HepG2 (cell line): Measurements from ENCODE around the gene CCDC180. TPM values are rescaled to one million over a fixed set of nuclear protein-coding genes. Genes with fewer than 3 reads are reported as not detected.

Experiments used
- ATAC-seq: fragments of 200-7000 bp; cut with Tn5 transposase; 3 replicates; pipeline ENCODE4 v1.9.1; 2020; ENCODE audit warnings: mild to moderate bottlenecking, moderate library complexity
- BruUV-seq: library from RNA; stranded (reverse); fragments of 400-500 nt; replicated peaks from 2 replicates; lab custom pipeline; 2021; lab: Mats Ljungman, UMichigan
- CTCF ChIA-PET: fragments of 300-600 bp; formaldehyde crosslinking; extraction: SDS; loops from one replicate; lab custom pipeline; 2021; ENCODE audit warnings: low total read pairs, inconsistent platforms, low intra/inter-chr PET ratio; lab: Yijun Ruan, JAX
- POLR2A ChIA-PET: fragments of 350-600 bp; sonication (Branson Sonifier 250); formaldehyde crosslinking; loops from one replicate; lab custom pipeline; 2020; ENCODE audit warnings: antibody characterized with exemption, inconsistent platforms; lab: Yijun Ruan, JAX
- DNase-seq: peaks from one replicate; pipeline ENCODE4 v3.0.0-alpha.2; 2015; ENCODE audit warnings: low spot score
- FAIRE-seq: peaks from 3 replicates; lab custom pipeline; 2011; peaks lifted over from hg19 to GRCh38; lab: Jason Lieb, UNC
- H2AFZ ChIP-seq: one replicate; pipeline ENCODE4 v1.6.1; 2011; ENCODE audit warnings: low read length, inconsistent platforms
- H3K27ac ChIP-seq: fragments of 300-600 bp; 3 replicates; pipeline ENCODE4 v1.8.0; 2011; ENCODE audit warnings: mixed run types, mild to moderate bottlenecking, mixed read lengths, low read length, inconsistent platforms; ENCODE audit not compliant: insufficient read depth; ENCODE audit errors: extremely low read length
- H3K27me3 ChIP-seq, 2 experiments: fragments of 200-600 bp in 1 of 2; 2 replicates in 1 of 2; 3 replicates in 1 of 2; pipeline versions ENCODE4 v1.6.0 to v1.8.0; 2011; ENCODE audit warnings: low read length in 2 of 2, mild to moderate bottlenecking in 2 of 2, moderate library complexity in 2 of 2, inconsistent platforms in 1 of 2; ENCODE audit not compliant: insufficient read depth in 2 of 2, control insufficient read depth in 1 of 2
- H3K36me3 ChIP-seq, 2 experiments: fragments of 200-600 bp in 1 of 2; replicated peaks in 1 of 2; 2 replicates in 1 of 2; 3 replicates in 1 of 2; pipeline versions ENCODE4 v1.5.1 to v1.8.0; 2011; ENCODE audit warnings: low read length in 2 of 2, inconsistent platforms in 1 of 2; ENCODE audit not compliant: insufficient read depth in 2 of 2, control insufficient read depth in 1 of 2
- H3K4me1 ChIP-seq: 2 replicates; pipeline ENCODE4 v1.5.1; 2012; ENCODE audit warnings: low read length, inconsistent platforms; ENCODE audit not compliant: insufficient read depth
- H3K4me2 ChIP-seq: 2 replicates; pipeline ENCODE4 v1.6.0; 2011; ENCODE audit warnings: low read depth, low read length, inconsistent platforms
- H3K4me3 ChIP-seq, 3 experiments: fragments of 200-600 bp in 1 of 3; sonication (generic), shearing (Covaris generic) in 1 of 3; replicated peaks in 1 of 3; 2 replicates each; pipeline ENCODE4 v1.5.1; 2011 to 2016; ENCODE audit warnings: low read length in 3 of 3, inconsistent platforms in 2 of 3, low read depth in 2 of 3, mild to moderate bottlenecking in 2 of 3, control low read depth in 1 of 3, mixed read lengths in 1 of 3; ENCODE audit not compliant: insufficient read depth in 1 of 3
- H3K79me2 ChIP-seq: one replicate; pipeline ENCODE4 v1.6.1; 2011; ENCODE audit warnings: low read length, inconsistent platforms; ENCODE audit not compliant: insufficient read depth
- H3K9ac ChIP-seq: 2 replicates; pipeline ENCODE4 v1.6.0; 2011; ENCODE audit warnings: mild to moderate bottlenecking, low read depth, low read length, inconsistent platforms; ENCODE audit not compliant: insufficient read depth
- H3K9me3 ChIP-seq: 2 replicates; pipeline ENCODE4 v1.5.1; 2012; ENCODE audit warnings: mild to moderate bottlenecking, low read length
- H4K20me1 ChIP-seq: 2 replicates; pipeline ENCODE4 v1.6.0; 2011; ENCODE audit warnings: inconsistent platforms, mild to moderate bottlenecking, low read length, moderate library complexity; ENCODE audit not compliant: insufficient read depth
- KLF16 ChIP-seq, 2 experiments: sonication (generic) in 1 of 2; formaldehyde crosslinking in 1 of 2; IDR thresholded peaks; 2 replicates each; pipeline versions ENCODE4 v1.6.1 to v1.8.0; 2016 to 2023; ENCODE audit warnings: missing genetic modification reagents in 2 of 2, missing compliant biosample characterization in 1 of 2
- NR2F1 ChIP-seq, 2 experiments: fragments of 450-650 bp in 1 of 2; formaldehyde crosslinking in 1 of 2; IDR thresholded peaks; 2 replicates each; pipeline versions ENCODE4 v1.5.0 to v1.6.1; 2016 to 2020; ENCODE audit warnings: mild to moderate bottlenecking in 1 of 2, missing compliant biosample characterization in 1 of 2, missing genetic modification reagents in 1 of 2, moderate library complexity in 1 of 2
- RORA ChIP-seq: sonication (generic); formaldehyde crosslinking; IDR thresholded peaks from 2 replicates; pipeline ENCODE4 v1.5.0; 2020; ENCODE audit warnings: mild to moderate bottlenecking, missing genetic modification reagents, moderate library complexity
- SOX13 ChIP-seq, 3 experiments: fragments of 450-650 bp in 1 of 3; sonication (generic) in 1 of 3; formaldehyde crosslinking in 1 of 3; IDR thresholded peaks in 2 of 3; conservative IDR thresholded peaks in 1 of 3; 2 replicates each; pipeline versions ENCODE4 v1.5.0 to v1.6.1; 2016 to 2020; ENCODE audit warnings: antibody characterized with exemption in 1 of 3, mild to moderate bottlenecking in 1 of 3, missing compliant biosample characterization in 1 of 3, missing genetic modification reagents in 1 of 3, moderate library complexity in 1 of 3
- SRSF9 ChIP-seq: fragments of 200-400 bp; formaldehyde crosslinking; IDR thresholded peaks from 2 replicates; pipeline ENCODE4 v1.6.1; 2018; ENCODE audit warnings: borderline replicate concordance, mild to moderate bottlenecking, low read depth, low read length; ENCODE audit not compliant: insufficient read depth, poor library complexity, severe bottlenecking
- TOE1 ChIP-seq: sonication (generic); formaldehyde crosslinking; IDR thresholded peaks from 2 replicates; pipeline ENCODE4 v1.4.0; 2020; ENCODE audit warnings: mild to moderate bottlenecking, missing genetic modification reagents
- ZBTB3 ChIP-seq: sonication (generic); formaldehyde crosslinking; IDR thresholded peaks from 2 replicates; pipeline ENCODE4 v1.4.0; 2020; ENCODE audit warnings: low read depth, mild to moderate bottlenecking, moderate library complexity, missing genetic modification reagents, borderline replicate concordance
- ZFP37 ChIP-seq: sonication (generic); formaldehyde crosslinking; IDR thresholded peaks from 2 replicates; pipeline ENCODE4 v1.4.0; 2020; ENCODE audit warnings: missing genetic modification reagents, borderline replicate concordance
- ZNF124 ChIP-seq: sonication (generic); formaldehyde crosslinking; IDR thresholded peaks from 2 replicates; pipeline ENCODE4 v1.4.0; 2020; ENCODE audit warnings: missing genetic modification reagents
- ZNF317 ChIP-seq: sonication (generic); formaldehyde crosslinking; IDR thresholded peaks from 2 replicates; pipeline ENCODE4 v1.5.0; 2020; ENCODE audit warnings: mild to moderate bottlenecking, missing genetic modification reagents
- ZNF549 ChIP-seq: sonication (generic); formaldehyde crosslinking; IDR thresholded peaks from 2 replicates; pipeline ENCODE4 v1.5.0; 2020; ENCODE audit warnings: missing genetic modification reagents
- ZNF850 ChIP-seq: sonication (generic); formaldehyde crosslinking; conservative IDR thresholded peaks from 2 replicates; pipeline ENCODE4 v1.9.0; 2021; ENCODE audit warnings: mild to moderate bottlenecking, missing genetic modification reagents
- WGBS: methylation state at CpG from one replicate; pipeline ENCODE4 v1.1.6; 2017; ENCODE audit warnings: low lambda C conversion rate; 5-methylcytosine and 5-hydroxymethylcytosine counted together
- in situ Hi-C: cut with HindIII; loops from 2 replicates; pipeline ENCODE4 v1.10.0; 2017; ENCODE audit warnings: low pct_unique_long_range_greater_than_20kb; ENCODE audit not compliant: extremely low pct_ligation_motif_present
- intact Hi-C: fragments of 100-400 bp; cut with micrococcal nuclease; formaldehyde crosslinking; loops from one replicate; pipeline ENCODE4 v1.10.0; 2022; ENCODE audit not compliant: unreplicated experiment
- polyA plus RNA-seq, 8 experiments: library from polyadenylated mRNA; depleted of rRNA in 3 of 8; stranded (reverse) in 7 of 8; unstranded in 1 of 8; fragments of >200 nt; fragmentation: Illumina TruSeq in 4 of 8; extraction: Trizol in 4 of 8; gene quantifications; 2 replicates each; pipeline versions ENCODE4 v1.2.1 to v1.2.3, GENCODE V29; 2011 to 2016; ENCODE audit warnings: low read depth in 4 of 8, missing spikeins in 1 of 8, mixed read lengths in 1 of 8; ENCODE audit not compliant: insufficient read depth in 1 of 8
- total RNA-seq, 5 experiments: library from RNA; depleted of rRNA; stranded (reverse); fragments of >200 nt; fragmentation: Illumina TruSeq; extraction: Trizol; gene quantifications; 2 replicates each; pipeline ENCODE4 v1.2.3, GENCODE V29; 2016; ENCODE audit warnings: low read depth in 1 of 5
- TF ChIP-seq, protein P1 (sequence below): sonication (generic); formaldehyde crosslinking; IDR thresholded peaks from 2 replicates; pipeline ENCODE4 v1.4.0; 2020; ENCODE audit warnings: mild to moderate bottlenecking, missing genetic modification reagents
- TF ChIP-seq, protein P2 (sequence below): IDR thresholded peaks from 2 replicates; pipeline ENCODE4 v1.6.1; 2016; ENCODE audit warnings: mild to moderate bottlenecking, missing biosample characterization, missing genetic modification reagents
- TF ChIP-seq, protein P3 (sequence below): sonication (generic); formaldehyde crosslinking; IDR thresholded peaks from 2 replicates; pipeline ENCODE4 v1.4.0; 2020; ENCODE audit warnings: missing genetic modification reagents; ENCODE audit errors: not compliant biosample characterization
- TF ChIP-seq, protein P4 (sequence below): sonication (generic); formaldehyde crosslinking; IDR thresholded peaks from 2 replicates; pipeline ENCODE4 v1.4.0; 2020; ENCODE audit warnings: mild to moderate bottlenecking, missing genetic modification reagents

Gene CCDC180
- total and polyA plus RNA-seq, 2 of the 13 experiments (the other 11 are each of a cell fraction or from before 2014, with no cell fraction given): 2.2 to 2.5 TPM

GRCh38 chr9:97318433-97318832 lies 11.0 kb downstream of the CCDC180 start (continued):
- TF ChIP-seq SRSF9: no peak
- TF ChIP-seq, protein P1, sequence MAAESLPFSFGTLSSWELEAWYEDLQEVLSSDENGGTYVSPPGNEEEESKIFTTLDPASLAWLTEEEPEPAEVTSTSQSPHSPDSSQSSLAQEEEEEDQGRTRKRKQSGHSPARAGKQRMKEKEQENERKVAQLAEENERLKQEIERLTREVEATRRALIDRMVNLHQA (CRISPR knock-in tag): no peak
- no peak for TF ChIP-seq ZFP37 (CRISPR knock-in tag)
- TF ChIP-seq ZNF317 (CRISPR knock-in tag): no peak
- TF ChIP-seq SOX13 (IDR thresholded peaks at IDR 0.05): no peak
- no peak for TF ChIP-seq SOX13 (CRISPR knock-in tag; conservative IDR thresholded peaks at IDR 0.05 in 1 of 2, IDR thresholded peaks at IDR 0.05 in 1 of 2)
- no peak for TF ChIP-seq ZNF124 (CRISPR knock-in tag)

- in situ Hi-C loops: no loop called here
- Histone ChIP-seq H3K4me3 (no peak overlapping the region), H2AFZ (no peak overlapping the region), H3K27ac (no peak overlapping the region), H3K4me1 (no peaks in the 10 kb centered on the region), H3K9me3 (no peaks in the 10 kb centered on the region), H4K20me1 (no peaks in the 10 kb centered on the region), H3K27me3 (no peaks in the 10 kb centered on the region; a peak in 1 of 5 replicates), H3K36me3 (no peaks in the 10 kb centered on the region; a peak in 2 of 5 replicates), H3K4me2 (no peak overlapping the region), H3K79me2 (no peaks in the 10 kb centered on the region), H3K9ac (no peak overlapping the region)
- no peak for ATAC-seq
- no TSS peak for BruUV-seq
- WGBS: 75% methylated on average over 2 of the region's 2 CpGs
- no peak for DNase-seq
- ChIA-PET CTCF (no interaction called here), POLR2A (no interaction called here)
- no peak for FAIRE-seq
- intact Hi-C loops: no loop called here
- TF ChIP-seq ZNF549 (no peak), ZNF850 (no peak), NR2F1 (CRISPR knock-in tag; IDR thresholded peaks at IDR 0.05) (no peak), TOE1 (no peak), KLF16 (CRISPR knock-in tag; IDR thresholded peaks at IDR 0.05) (no peak), ZBTB3 (CRISPR knock-in tag) (no peak), RORA (CRISPR knock-in tag) (no peak)
- TF ChIP-seq, protein P2, sequence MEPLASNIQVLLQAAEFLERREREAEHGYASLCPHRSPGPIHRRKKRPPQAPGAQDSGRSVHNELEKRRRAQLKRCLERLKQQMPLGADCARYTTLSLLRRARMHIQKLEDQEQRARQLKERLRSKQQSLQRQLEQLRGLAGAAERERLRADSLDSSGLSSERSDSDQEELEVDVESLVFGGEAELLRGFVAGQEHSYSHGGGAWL: no peak
- TF ChIP-seq, protein P3, sequence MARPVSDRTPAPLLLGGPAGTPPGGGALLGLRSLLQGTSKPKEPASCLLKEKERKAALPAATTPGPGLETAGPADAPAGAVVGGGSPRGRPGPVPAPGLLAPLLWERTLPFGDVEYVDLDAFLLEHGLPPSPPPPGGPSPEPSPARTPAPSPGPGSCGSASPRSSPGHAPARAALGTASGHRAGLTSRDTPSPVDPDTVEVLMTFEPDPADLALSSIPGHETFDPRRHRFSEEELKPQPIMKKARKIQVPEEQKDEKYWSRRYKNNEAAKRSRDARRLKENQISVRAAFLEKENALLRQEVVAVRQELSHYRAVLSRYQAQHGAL (CRISPR knock-in tag): no peak
- TF ChIP-seq, protein P4, sequence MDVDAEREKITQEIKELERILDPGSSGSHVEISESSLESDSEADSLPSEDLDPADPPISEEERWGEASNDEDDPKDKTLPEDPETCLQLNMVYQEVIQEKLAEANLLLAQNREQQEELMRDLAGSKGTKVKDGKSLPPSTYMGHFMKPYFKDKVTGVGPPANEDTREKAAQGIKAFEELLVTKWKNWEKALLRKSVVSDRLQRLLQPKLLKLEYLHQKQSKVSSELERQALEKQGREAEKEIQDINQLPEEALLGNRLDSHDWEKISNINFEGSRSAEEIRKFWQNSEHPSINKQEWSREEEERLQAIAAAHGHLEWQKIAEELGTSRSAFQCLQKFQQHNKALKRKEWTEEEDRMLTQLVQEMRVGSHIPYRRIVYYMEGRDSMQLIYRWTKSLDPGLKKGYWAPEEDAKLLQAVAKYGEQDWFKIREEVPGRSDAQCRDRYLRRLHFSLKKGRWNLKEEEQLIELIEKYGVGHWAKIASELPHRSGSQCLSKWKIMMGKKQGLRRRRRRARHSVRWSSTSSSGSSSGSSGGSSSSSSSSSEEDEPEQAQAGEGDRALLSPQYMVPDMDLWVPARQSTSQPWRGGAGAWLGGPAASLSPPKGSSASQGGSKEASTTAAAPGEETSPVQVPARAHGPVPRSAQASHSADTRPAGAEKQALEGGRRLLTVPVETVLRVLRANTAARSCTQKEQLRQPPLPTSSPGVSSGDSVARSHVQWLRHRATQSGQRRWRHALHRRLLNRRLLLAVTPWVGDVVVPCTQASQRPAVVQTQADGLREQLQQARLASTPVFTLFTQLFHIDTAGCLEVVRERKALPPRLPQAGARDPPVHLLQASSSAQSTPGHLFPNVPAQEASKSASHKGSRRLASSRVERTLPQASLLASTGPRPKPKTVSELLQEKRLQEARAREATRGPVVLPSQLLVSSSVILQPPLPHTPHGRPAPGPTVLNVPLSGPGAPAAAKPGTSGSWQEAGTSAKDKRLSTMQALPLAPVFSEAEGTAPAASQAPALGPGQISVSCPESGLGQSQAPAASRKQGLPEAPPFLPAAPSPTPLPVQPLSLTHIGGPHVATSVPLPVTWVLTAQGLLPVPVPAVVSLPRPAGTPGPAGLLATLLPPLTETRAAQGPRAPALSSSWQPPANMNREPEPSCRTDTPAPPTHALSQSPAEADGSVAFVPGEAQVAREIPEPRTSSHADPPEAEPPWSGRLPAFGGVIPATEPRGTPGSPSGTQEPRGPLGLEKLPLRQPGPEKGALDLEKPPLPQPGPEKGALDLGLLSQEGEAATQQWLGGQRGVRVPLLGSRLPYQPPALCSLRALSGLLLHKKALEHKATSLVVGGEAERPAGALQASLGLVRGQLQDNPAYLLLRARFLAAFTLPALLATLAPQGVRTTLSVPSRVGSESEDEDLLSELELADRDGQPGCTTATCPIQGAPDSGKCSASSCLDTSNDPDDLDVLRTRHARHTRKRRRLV (CRISPR knock-in tag): no peak
Observed at GRCh38 chr9:97319395-97319794, 11.9 kb downstream of the CCDC180 start.
